ENCODE data around the gene MSH6.

The MSH6 gene, protein sequence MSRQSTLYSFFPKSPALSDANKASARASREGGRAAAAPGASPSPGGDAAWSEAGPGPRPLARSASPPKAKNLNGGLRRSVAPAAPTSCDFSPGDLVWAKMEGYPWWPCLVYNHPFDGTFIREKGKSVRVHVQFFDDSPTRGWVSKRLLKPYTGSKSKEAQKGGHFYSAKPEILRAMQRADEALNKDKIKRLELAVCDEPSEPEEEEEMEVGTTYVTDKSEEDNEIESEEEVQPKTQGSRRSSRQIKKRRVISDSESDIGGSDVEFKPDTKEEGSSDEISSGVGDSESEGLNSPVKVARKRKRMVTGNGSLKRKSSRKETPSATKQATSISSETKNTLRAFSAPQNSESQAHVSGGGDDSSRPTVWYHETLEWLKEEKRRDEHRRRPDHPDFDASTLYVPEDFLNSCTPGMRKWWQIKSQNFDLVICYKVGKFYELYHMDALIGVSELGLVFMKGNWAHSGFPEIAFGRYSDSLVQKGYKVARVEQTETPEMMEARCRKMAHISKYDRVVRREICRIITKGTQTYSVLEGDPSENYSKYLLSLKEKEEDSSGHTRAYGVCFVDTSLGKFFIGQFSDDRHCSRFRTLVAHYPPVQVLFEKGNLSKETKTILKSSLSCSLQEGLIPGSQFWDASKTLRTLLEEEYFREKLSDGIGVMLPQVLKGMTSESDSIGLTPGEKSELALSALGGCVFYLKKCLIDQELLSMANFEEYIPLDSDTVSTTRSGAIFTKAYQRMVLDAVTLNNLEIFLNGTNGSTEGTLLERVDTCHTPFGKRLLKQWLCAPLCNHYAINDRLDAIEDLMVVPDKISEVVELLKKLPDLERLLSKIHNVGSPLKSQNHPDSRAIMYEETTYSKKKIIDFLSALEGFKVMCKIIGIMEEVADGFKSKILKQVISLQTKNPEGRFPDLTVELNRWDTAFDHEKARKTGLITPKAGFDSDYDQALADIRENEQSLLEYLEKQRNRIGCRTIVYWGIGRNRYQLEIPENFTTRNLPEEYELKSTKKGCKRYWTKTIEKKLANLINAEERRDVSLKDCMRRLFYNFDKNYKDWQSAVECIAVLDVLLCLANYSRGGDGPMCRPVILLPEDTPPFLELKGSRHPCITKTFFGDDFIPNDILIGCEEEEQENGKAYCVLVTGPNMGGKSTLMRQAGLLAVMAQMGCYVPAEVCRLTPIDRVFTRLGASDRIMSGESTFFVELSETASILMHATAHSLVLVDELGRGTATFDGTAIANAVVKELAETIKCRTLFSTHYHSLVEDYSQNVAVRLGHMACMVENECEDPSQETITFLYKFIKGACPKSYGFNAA (N-terminal part only)

DNA sequence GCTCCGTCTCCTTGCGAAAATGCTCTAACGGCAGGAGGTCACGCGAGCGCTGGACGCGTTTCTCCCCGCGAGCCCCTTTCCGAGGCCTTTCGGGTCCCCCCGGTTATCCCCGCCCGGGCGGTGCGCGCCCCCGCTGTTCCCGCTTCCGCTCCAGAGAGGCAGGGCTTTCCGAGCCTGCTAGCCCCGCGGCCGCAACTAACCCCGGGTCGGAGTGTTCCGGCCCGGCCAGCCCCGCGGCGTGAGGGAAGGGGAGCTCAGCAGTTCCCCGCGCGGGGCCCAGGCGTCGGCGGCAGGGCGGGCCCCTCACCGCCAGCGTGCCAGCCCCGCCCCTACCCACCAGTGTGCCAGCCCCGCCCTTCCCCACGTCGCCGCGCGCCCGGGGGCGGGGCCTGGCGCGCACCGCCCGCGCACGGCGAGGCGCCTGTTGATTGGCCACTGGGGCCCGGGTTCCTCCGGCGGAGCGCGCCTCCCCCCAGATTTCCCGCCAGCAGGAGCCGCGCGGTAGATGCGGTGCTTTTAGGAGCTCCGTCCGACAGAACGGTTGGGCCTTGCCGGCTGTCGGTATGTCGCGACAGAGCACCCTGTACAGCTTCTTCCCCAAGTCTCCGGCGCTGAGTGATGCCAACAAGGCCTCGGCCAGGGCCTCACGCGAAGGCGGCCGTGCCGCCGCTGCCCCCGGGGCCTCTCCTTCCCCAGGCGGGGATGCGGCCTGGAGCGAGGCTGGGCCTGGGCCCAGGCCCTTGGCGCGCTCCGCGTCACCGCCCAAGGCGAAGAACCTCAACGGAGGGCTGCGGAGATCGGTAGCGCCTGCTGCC lies at the start of gene MSH6:
Gene MSH6, plus strand, starts transcription at position 475 of the 815 bp plus-strand sequence. Its CDS starts 89 bp downstream, at position 564.
- DNase-seq = peak; percentile 90

DNA sequence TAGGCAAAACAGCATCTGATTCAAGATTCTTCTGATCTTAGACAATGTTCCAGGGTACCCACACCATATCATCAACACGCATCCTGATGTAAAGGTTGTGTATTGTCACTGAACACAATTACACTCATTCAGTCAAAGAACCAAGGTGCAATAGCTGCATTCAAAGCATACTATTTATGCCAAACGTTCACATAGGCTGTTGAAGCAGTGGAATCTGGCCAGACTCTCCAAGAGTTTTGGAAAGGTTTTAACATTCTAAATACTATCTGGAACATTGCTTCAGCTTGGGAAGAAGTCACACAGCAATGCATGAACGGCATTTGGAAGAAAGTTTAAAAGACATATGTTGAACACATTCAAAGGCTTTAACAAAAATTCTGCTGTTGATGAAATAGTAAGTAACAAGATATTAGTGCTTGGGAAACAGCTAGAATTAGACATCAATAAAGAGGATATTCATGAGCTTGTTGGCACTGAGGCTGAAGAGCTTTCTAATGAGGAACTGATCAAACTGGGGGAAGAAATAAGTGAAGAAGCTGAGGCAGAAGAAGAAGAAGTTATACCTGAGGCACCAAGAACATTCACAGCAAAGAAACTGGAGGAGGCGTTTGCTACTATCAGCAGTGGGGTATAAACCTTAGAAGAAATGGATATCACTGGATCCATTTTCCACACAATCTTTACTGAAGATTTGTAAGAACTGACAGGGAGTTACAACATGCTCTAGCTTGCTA lies 47.6 kb upstream of the MSH6 start:
- DNase-seq = no peak

DNA sequence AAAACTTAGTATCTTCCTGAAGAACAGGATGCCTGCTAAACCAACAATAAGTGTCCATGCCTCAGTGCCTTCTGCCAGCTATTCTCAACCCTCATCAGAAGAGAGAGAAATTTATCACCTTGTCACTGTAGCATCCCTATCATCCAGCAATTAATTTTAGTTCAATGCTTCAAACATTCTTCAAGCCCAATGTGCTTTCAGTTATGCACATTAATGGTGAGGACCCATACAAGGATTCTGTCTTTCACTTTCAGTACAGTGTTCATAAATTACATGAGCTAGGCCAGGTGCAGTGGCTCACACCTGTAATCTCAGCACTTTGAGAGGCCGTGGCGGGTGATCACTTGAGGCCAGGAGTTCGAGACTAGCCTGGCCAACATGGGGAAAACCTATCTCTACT lies 47.0 kb upstream of the MSH6 start:
- no peak for DNase-seq

DNA sequence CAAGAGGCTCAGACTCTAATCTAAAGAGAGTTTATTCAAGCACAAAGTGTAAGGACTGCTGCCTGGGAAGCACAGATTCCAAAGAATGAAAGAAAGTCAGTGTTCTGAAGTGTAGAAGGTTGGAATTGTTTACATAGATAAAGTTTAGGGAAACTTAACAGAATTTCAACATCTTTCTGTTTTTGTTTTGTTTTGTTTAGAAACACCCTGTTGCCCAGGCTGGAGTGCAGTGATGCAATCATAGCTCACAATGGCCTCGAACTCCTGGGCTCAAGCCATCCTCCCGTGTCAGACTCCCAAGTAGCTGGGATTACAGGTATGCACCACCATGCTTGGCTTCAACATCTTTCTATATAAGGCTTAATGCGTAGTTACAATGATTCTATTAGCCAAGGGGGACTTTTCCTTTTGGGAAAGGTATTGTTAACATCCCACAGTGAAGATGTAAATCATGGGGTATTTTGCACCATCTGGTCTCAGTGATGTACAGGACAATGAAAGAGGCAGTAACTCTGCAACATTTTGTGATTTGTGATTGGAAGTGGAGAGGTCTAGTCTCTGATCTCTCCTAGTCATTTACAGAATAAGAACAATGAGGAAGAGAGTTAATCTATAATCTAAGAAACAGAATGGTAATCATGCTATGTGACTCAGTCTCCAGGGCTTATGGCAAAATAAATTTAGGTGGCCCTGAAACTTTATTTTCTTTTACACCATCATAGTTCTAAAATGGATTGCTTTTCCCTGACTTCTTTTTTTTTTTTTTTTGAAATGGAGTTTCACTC lies 45.6 kb upstream of the MSH6 start:
- DNase-seq = no peak

DNA sequence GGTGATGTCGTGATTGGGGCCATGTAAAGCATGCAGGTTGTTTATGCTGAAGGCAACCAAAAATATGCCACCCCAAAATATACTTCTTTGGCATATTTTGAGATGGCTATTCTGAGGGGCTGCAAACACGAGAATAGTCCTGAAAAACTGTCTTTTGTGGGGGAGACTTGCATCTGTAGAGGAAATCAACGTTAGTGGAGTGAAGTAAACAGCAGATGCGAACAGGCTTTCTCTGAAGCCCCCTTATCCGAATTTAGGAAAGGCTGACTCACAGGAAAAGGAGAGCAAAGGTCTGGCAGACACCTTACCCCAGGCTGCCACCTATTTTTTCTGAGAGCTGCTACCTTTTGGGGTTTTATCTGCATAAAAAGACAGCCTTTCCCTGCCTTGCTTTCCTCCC lies 44.6 kb upstream of the MSH6 start:
- no peak for DNase-seq

DNA sequence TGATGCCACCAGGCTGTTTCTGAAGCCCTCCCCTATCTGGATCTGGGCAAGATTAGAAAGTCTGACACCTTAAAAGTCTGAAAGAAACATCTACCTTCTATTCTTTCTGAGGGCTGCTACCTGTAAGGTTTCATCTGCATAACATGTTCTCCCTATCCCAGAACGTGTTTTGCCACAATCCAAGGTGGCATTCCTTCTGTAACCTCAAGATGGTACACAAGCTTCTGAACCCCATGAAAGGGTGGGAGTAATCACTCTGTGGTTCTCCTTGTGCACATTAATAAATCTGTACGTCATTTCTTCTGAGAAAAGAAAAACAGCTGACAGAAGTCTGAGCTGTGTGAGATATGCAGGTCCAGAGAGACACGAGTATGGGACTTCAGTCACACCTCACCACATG lies 41.8 kb upstream of the MSH6 start:
- no peak for DNase-seq

DNA sequence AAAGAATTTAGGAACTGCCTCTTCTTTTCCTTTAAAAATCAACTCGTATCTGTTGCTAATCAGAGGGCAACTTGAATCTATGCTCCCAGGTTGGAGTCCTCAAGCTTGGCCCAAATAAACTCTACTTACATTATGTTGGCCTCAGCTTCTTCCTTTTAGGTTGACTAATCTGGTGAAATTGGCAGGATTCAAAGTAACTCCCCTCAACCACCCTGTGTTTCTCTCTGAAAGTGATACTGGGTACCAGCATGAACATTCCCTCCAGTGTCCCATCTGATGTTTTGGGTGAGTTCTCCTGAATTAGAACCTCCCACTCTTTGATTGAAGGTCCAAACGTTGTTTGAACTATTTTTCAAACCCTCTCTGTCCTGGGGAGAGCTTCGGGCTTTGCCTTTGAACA lies 41.3 kb upstream of the MSH6 start:
- no peak for DNase-seq

DNA sequence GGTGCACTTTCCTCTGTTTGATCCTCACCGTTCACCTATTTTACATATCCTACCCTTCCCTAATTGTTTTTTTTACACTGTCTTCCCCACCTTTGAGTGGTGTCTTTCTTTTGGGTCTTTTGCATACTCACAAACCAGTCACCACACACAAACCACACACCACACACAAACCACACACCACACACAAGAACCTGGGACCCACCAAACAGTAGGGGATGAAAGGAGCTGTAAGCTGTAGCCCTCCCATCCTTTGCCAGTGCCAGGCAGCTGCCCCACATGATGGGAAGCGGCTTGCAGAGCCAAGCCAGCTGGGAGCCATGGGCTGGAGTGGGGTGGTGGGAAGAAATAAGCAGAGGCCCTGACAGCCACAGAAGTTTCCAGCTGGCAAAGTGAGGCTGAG lies 38.9 kb upstream of the MSH6 start:
- DNase-seq = no peak

DNA sequence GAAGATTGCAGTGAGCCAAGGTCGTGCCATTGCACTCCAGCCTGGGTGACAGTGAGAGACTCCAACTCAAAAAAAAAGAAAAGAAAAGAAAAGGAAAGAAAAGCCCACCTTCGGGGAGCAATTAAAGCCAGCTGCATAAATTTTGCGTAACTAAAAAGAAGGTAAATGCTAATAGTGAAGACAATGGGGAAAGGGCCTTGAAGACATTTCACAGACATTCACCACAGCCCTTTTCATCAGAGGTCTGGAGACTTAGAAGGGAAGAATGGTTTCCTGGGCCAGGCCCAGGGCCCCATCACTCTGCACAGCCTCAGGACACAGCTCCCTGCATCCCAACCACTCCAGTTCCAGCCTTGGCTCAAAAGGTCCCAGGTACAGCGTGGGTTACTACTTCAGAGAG lies 35.1 kb upstream of the MSH6 start:
- no peak for DNase-seq

DNA sequence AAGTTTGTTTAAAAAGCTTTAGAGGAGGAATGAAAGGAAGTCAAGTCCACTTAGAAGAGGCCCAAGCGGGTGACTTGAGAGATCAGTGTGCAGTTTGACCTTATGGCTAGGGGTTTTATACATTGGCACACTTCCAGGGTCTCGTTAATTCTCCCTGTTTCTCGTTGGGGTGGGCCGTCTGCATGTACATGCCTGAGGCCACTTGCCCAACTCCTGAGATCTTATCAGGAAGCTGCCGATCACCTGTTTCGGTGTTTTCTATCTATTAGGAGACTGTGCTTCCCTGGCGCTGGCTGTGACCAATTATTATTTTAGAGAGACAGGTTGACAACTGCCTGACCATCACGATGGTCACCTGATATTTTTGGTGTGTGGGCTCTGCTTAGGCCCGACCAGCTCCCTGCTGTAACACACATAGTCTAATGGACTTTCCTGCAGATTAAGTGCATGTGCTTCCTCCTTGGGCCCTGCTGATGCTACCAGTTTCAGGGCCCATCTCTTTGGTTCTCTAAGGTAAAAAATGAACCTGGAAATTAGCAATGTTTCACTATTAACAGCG lies 31.0 kb upstream of the MSH6 start:
- no peak for DNase-seq

DNA sequence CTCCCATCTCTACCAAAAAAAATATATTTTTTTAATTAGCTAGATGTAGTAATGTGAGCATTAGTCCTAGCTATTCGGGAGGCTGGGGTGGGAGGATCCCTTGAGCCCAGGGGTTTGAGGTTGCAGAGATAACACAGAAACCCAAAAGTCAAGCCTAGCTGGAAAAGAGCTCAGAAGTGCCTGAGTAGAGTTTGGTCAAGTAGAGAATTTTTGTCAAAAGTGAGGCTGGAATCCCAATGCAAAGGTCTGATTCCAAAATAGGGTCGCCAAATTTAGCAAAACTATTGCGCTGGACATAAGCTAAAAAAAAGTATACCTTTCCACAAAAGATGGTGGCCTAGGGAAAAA lies 15.5 kb upstream of the MSH6 start:
- DNase-seq = no peak

DNA sequence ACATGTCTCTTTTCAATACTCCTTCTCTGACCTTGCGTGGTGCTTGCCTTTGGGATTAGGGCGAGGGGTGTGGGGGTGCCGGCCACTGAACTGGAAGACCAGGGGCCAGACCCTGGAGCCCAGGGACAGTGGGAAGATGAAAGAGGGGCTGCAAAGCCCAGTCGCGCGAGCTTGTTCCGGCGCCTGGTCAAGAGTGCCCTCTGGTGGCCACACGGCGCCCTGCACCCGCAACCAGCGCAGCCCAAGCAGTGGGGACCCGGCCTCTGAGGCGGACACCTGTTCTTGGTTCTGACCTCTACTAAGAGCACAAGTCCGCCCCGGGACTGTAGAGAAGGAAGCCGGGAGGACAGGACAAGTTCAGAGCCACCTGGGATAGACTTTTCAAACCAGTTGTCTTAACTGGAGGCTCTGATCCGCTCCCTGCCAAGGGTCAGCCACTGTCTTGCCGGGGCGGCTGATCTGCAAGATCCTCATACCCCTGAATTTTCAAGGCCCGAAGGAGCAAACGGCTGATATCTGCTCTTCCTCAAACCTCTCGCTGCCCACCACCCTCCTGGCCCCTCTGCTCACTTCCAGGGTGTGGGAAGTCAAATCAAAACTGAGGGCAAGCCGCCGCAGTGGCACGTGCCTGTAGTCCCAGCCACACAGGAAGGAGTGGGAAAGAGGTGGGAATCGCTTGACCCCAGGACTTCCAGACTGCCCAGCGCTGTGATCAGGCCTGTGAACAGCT lies 14.9 kb upstream of the MSH6 start:
- peak; percentile 67 for DNase-seq

DNA sequence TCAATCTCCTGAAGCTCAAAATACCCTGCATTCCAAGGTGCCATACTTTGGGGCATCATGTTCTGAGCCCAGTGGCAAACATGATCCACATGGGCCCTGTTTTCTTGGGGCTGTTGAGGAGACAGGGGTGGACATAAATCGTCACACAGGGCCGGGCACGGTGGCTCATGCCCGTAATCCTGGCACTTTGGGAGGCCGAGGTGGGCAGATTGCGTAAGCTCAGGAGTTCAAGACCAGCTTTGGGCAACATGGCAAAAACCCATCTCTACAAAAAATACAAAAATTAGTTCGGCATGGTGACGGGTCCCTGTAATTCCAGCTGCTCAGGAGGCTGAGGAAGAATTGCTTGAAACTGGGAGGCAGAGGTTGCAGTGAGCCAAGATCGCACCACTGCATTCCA lies 13.6 kb upstream of the MSH6 start:
- no peak for DNase-seq

DNA sequence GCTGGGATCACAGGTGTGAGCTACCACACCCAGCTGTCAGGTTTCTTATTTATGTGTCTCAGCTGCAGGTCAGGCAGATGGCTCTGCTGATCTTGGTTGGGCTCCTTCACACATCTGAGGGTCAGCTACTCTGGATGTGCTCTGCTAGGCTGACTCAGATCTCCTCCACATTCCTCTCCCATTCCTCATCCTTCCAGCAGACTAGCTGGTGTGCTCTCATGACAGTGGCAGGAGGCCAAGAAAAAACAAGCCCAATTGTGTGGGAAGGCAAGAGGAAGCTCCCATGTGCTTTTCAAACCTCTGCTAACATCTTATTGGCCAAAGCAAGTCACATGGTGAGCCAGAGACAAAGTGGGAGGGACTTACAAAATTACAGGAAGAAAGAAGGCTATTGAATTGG lies 11.7 kb upstream of the MSH6 start:
- no peak for DNase-seq

DNA sequence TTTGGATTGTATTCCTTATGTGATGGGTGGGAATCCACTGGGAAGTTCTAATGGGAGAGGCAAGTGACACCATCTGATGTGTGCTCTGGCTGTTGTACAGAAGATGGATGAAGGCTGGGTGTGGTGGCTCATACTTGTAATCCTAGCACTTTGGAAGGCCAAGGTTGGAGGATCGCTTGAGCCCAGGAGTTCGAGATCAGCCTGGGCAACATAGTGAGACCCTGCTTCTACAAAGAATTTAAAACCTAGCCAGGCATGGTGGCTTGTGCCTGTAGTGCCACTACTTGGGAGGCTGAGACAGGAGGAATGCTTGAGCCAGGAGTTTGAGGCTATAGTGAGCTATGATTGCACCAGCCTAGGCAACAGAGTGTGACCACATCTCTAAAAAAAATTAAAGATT lies 10.6 kb upstream of the MSH6 start:
- no peak for DNase-seq

DNA sequence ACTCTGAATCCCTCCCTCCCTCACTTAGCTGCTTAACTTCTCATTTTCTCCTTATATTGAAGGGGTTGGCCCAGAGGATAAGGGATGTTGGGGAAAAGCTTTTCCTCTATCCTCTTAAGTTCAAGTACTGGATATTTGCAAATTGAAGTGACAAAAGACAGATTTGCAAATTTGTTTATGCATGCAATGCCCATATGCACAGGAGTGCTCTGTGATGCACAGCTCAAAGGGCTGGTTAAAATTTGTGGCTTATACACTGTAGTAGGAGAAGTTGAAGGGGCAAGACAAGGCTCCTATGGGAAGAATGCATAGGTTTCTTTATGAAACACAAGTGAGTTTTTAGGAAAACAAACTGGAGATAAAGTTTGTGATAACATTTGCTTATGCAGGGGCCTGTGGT lies 8.4 kb upstream of the MSH6 start:
- no peak for DNase-seq

DNA sequence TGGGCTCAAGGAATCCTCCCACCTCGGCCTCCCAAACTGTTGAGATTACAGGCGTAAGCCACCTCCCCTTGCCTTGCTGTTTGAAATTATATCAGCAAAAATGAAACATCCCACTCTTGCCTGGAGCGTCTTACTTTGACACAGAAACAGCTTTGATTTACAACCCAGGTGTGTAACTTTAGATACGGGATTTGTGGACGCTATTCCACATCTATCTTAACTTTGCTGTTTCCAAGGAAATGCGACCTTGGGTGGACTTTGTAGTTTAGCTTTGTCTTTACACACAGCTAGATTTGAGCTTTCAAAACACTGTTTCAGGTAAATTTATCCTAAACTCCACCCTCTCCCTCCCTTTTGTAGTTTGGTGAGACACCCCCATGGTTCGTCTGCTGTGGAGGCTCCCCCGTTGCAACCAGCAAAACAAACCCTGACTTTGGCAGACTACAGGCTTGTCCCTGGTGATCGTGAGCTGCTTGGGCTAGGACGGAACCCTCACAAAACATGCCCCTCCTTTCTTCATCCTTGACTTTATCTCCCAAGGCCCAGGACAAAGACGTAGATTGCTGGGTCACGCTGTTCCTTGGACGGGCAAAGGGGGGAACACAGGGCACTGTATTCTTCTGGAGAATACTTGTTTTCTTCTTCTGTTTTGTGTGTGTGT lies 5.5 kb upstream of the MSH6 start:
- DNase-seq = no peak

DNA sequence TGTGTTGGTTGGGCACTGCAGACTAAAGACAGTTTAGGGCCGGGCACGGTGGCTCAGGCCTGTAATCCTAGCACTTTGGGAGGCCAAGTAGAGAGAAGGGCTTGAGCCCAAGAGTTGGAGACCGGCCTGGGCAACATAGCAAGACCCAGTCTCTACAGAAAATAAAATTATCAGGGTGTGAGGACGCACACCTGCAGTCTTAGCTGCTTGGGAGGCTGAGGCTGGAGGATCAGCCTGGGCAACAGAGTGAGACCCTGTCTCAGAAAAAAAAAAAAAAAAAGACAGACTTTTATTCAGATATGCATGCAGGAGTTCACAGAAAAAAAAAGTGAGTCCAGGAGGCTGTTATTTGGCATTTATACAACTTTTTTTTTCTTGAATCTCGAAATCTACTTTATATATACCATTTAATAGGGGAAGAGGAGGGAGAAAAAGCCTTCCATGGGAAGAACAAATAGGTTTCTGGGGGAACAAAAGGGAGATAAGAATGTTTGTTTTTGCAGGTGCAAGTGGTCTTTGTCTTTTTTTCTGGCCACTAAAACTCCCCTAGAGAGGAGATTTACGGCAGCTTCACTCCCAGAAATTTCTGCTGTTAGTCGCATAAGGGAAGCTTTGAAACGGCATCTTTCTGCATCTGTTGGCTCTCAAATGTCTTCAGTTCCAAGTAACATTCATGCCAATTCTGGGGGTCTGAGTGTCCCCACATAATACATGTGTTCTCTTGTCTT lies 4.1 kb upstream of the MSH6 start:
- DNase-seq = no peak

DNA sequence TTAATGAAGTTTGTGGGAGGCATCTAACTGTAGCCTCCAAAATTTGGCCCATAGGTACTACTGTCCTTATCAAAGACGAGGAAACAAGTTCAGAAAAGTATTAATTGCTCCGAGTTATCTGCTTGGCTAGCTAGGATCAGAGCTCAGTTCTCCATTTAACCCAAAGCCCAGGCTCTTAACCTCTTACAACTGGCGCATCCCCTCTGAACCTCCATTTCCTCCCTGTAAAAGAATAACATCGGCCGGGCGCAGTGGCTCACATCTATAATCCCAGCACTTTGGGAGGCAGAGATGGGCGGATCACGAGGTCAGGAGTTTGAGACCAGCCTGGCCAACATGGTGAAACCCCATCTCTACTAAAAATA lies 3.5 kb upstream of the MSH6 start:
- DNase-seq = no peak
